SW 1271 (cell line): Measurements from ENCODE around the gene BCO1.

Source experiments
- DNase-seq, 2 experiments: peaks; one replicate each; lab custom pipeline; 2025; lab: John Stamatoyannopoulos, UW

Gene BCO1

DNA sequence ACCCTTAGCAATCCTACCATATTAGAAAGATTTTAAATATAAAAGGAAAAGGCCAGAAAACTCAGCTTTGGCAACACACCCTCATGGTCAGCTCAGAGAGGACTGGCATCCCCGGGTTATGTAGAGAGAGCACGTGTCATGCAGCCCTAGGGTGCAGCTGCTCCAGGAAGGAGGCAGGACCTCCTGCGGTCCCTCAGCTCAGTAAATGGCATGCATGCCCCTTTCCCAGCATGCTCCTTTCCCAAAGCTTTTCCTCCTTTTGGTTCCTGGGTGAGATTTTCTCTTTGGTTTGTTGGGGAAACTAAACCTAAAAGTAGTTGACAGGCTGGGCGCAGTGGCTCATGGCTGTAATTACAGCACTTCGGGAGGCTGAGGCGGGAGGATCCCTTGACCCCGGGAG is 80.2 kb downstream of the BCO1 start:
- no peak for DNase-seq

DNA sequence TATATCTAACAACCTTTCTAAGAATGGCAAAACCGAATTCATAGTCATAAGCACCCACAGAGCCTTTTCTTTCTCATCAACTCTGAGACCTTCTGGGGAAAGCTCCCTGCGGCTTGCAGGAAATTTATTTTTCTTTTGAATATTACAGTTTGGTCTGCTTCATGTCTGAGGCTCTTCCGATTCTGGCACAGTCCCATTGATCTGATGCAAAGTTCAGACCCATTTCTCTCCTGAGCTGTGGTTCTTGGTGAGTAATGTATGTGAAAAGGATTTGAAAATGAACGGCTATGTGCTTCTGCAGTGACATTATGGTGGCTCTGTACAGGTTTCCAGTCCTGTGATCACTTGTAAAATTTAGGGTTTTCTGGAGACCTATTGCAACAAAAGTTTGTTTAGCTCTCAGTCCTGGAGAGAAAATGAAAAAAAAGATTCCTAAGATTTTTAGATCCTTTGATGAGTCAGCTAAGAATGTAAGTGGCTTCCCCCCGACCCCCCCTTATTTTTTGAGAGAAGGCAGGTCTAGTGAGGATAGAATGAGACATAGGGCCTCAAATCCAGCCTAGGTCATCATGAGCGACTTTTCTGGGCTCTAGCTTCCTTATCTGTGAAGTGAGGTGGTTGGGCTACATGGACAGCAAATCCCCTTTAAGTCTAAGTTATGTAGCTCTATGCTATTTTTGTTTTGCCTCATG is 80.9 kb downstream of the BCO1 start:
- no peak for DNase-seq

DNA sequence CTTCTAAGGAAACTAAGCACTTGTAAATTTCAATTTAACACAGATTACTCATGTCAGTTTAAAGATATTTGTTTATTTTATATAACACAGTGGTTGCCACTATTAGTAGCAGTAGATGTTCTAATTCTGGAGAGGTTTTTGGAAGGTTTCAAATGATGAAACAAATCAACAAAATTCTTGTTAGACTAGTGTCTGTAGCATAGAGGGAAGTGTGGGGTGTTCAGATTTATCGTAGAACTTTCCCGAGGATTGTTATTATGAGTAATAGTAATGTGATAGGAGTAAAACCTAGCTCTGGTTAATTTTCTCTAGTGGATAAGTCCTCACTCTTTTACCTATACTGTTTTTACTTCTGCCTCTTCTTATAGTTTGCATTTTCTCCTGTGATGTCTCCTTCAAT is 82.5 kb downstream of the BCO1 start:
- no peak for DNase-seq

DNA sequence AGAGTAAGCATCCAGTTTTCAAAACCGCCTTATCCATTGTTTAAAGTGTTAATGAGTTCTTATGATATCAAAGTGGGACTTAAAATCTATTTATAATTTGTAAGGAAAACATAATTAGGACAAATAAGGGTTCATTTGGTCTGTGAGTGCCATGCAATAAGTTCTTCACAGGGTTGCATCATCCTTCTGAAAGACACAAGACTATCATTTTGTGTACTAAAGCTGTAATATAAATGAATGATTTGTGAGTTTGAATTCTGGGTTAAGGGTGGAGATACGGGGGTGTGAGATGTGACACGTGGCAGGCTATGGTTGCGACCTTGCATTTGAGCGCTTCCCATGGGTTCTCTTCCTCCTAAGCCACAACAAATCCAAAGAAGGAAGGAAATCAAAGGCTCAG is 83.0 kb downstream of the BCO1 start:
- no peak for DNase-seq

GRCh38 chr16:81324808-81325207 is 86.3 kb downstream of the BCO1 start:
- no peak for DNase-seq

GRCh38 chr16:81327011-81327410 is 88.5 kb downstream of the BCO1 start:
- no peak for DNase-seq

DNA sequence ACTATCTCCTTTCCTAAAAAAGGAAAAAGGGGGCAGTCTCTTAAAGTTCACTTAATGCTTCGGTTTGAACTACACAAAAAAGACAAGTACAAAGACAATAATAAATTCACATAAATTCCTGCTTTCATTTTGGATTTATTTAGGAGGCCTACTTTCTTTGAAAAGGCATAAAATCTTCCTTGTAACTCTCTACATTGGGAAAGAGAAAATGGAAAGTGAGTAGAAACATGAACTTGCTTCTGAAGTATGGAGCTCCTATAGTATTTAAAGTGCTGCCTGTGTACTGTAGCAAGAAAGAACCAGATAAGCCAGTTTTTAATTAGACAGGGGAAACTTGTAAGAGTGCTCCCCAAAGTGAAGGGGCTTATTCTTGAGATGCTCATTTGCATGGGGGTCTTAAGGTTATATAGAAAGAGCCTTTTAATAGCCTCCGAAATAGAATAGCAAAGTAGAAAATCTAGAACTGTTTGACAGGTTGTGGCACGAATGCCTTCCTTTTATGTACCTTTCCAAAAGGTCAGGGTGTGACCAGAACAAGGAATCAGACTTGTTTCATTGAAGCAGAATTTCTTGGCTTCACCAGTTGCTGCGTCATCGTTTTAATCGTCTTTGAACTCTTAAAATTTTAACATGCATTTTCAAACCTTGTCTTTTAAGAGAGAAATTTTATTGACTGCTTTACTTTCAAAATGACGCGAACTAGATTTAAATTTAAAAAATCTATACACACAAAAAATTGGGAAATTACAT is 89.1 kb downstream of the BCO1 start:
- DNase-seq: no peak

GRCh38 chr16:81329947-81330346 is 91.5 kb downstream of the BCO1 start:
- no peak for DNase-seq

GRCh38 chr16:81333356-81333755 is 94.9 kb downstream of the BCO1 start:
- no peak for DNase-seq

DNA sequence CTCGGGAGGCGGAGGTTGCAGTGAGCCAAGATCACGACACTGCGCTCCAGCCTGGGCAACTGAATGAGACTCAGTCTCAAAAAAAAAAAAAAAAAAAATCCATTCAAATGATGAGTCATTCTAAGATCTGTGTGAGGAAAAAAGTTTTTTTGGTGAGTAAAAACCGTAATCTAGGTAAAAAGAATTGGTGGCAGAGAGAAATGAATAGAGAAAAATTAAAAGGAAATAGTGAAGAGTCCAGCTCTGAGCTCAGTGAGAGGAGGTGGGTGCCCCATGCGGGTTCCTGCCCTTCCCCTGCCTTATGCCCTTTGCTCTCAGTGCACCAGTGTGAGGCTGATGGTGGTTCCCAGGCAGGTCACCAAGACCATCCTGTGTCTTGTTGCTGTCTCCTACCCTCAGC is 97.2 kb downstream of the BCO1 start:
- no peak for DNase-seq

- DNase-seq: no peak
These were observed 98.6 kb downstream of the BCO1 start for GRCh38 chr16:81337097-81337496.
